GM12801 (cell line): ENCODE results near the gene PDLIM3.

Experiments used
- TF ChIP-seq, protein P1 (sequence below): IDR thresholded peaks from one replicate; pipeline ENCODE4 v1.5.1; 2011; ENCODE audit warnings: control low read depth; ENCODE audit not compliant: insufficient read length; ENCODE audit errors: extremely low read depth

The PDLIM3 gene

DNA sequence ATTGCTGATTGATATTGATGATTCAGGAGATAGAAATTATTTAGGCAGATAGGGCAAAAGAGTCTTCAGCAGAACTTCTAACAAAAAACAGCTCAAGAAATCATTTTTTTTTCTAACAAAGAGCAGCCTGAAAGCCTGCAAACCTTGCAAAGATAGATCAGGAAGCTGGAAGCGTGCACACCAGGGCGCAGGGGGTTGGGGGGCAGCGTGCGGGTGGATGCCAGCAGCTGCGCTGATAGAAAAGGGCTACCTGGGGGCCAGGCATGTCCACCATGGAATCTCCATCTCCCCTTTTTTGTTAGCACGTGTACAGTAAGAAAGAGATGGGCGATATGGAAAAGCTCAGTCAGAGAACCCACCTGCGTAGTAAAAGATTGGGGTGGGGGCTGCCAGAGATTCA, 62.1 kb downstream of the PDLIM3 start:
- TF ChIP-seq, protein P1, sequence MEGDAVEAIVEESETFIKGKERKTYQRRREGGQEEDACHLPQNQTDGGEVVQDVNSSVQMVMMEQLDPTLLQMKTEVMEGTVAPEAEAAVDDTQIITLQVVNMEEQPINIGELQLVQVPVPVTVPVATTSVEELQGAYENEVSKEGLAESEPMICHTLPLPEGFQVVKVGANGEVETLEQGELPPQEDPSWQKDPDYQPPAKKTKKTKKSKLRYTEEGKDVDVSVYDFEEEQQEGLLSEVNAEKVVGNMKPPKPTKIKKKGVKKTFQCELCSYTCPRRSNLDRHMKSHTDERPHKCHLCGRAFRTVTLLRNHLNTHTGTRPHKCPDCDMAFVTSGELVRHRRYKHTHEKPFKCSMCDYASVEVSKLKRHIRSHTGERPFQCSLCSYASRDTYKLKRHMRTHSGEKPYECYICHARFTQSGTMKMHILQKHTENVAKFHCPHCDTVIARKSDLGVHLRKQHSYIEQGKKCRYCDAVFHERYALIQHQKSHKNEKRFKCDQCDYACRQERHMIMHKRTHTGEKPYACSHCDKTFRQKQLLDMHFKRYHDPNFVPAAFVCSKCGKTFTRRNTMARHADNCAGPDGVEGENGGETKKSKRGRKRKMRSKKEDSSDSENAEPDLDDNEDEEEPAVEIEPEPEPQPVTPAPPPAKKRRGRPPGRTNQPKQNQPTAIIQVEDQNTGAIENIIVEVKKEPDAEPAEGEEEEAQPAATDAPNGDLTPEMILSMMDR: no peak

- TF ChIP-seq, protein P1: no peak
Observed at GRCh38 chr4:185472103-185472542, 63.2 kb downstream of the PDLIM3 start.

GRCh38 chr4:185471235-185472102, 63.8 kb downstream of the PDLIM3 start, which contains the start of gene CCDC110:
Gene CCDC110, minus strand, starts transcription at chr4:185471733. Its CDS starts 50 bp downstream, at chr4:185471683.
- TF ChIP-seq, protein P1: no peak

- TF ChIP-seq, protein P1: no peak
Observed at GRCh38 chr4:185470501-185471195, 64.7 kb downstream of the PDLIM3 start.

DNA sequence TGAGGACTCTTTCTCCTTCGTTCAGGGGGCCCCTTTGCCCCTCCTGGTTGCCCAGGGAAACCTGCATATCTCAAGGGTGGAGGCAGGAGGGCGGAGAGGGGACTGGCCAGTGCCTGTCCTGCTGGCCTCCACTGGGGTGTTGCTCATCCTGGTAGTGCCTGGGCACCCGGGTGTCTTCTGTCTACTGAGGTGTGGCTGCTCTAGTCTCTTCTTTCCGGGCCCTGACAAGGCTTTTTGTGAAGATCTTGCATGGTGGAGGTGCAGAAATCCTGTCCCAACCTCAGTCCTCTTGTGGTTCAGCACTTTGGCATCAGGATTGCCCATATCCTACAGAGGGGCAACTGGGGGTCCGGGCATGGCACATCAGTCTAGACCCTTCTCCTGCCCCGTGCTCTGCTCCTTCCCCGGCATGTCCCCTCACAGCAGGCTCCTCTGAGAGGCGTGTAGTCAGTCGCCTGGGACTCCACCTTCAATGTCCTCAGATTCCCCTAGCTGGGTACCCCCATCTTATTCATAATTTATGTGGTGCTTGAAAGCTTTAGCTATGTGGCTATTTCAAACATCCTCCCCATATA, 65.6 kb downstream of the PDLIM3 start:
- TF ChIP-seq, protein P1: no peak

DNA sequence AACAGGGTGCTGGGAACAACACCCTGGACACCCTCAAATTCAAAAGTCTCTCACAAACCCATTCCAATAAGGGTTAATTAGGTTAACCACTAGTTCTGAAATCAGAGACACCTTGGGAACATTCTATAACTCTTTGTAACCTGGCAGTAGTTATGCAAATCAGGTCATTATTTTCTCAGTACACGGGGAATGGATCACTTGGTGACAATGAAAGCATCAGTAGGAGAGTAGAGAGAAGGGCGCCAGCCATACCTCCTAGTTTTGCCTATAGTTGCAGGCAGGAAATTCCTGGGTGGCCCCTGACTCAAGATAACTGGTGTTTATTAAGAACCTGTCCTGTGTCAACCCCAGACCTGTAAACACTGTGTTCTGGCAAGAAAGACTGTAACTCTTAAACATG, 66.3 kb downstream of the PDLIM3 start:
- TF ChIP-seq, protein P1: no peak

DNA sequence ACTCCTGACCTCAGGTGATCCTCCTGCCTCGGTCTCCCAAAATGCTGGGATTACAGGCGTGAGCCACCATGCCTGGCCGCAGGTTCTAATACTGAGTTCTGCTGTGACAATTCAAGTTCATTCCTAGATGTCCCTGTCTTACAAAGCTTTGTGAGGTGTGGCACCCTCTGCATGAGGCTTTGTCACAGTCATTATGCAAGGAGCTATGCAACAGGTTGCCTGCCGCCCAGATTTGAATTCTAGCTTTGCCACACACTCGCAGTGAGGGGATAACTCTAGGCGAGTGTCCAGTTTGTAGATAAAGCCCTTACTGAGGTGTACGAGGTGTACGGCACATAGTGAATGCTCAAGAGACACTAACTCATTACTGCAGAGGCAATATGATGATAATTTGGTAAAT, 67.3 kb downstream of the PDLIM3 start:
- TF ChIP-seq, protein P1: no peak
